ENCODE data around the gene ZBTB9.

DNA sequence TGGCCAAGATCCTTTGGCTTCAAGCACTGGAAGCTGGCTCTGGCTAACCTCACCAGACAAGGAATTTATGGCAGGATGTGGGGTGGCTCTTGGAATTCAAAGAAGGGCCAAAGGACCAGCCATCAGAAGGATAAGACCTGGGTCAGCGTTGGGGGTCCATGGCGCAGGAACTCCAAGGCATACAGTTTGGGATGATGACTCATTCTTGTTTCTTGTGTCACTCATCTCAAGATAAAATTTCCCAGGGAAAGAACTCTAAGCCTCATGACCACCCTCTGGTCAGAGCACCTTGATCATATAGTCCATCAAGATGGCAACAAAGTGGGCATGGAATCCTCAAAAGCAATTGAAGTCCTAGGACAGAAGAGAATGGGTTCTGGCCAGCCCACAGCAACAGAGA is 4.8 kb downstream of the ZBTB9 start:
- TF ChIP-seq POLR2AphosphoS5 (IDR thresholded peaks at IDR 0.05) (no peak), POLR2A (IDR thresholded peaks at IDR 0.05) (no peak)
